HepG2 (cell line): ENCODE data around the gene ADARB2.

ENCODE experiments used
- CHD2 ChIP-seq: IDR thresholded peaks from 2 replicates; pipeline ENCODE4 v1.6.1; 2011; ENCODE audit warnings: low read depth, low read length, improper control_type of control experiment
- CTCF ChIP-seq: sonication (generic); formaldehyde crosslinking; IDR thresholded peaks from 2 replicates; pipeline ENCODE4 v1.5.0; 2020; ENCODE audit warnings: mild to moderate bottlenecking, missing genetic modification reagents, moderate library complexity
- FOXC1 ChIP-seq: sonication (generic); formaldehyde crosslinking; IDR thresholded peaks from 2 replicates; pipeline ENCODE4 v1.8.0; 2022; ENCODE audit warnings: mild to moderate bottlenecking, missing genetic modification reagents, borderline replicate concordance
- GABPA ChIP-seq, 2 experiments: IDR thresholded peaks; 2 replicates each; pipeline ENCODE4 v1.6.1; 2011 to 2016; ENCODE audit warnings: low read depth in 2 of 2, low read length in 1 of 2, missing biosample characterization in 1 of 2, missing genetic modification characterization in 1 of 2
- MIXL1 ChIP-seq: IDR thresholded peaks from 2 replicates; pipeline ENCODE4 v1.6.1; 2016
- PATZ1 ChIP-seq: sonication (generic); formaldehyde crosslinking; IDR thresholded peaks from 2 replicates; pipeline ENCODE4 v1.4.0; 2020; ENCODE audit warnings: missing genetic modification reagents
- POLR2A ChIP-seq, 2 experiments: IDR thresholded peaks; 2 replicates each; pipeline ENCODE4 v1.6.1; 2011; ENCODE audit warnings: low read depth in 2 of 2, low read length in 2 of 2, mild to moderate bottlenecking in 1 of 2, moderate library complexity in 1 of 2; ENCODE audit not compliant: insufficient read depth in 1 of 2
- TP53 ChIP-seq: sonication (generic); formaldehyde crosslinking; conservative IDR thresholded peaks from 2 replicates; pipeline ENCODE4 v1.4.0; 2020; ENCODE audit warnings: missing genetic modification reagents
- YEATS4 ChIP-seq: sonication (generic); formaldehyde crosslinking; IDR thresholded peaks from 2 replicates; pipeline ENCODE4 v1.4.0; 2020; ENCODE audit warnings: missing genetic modification reagents, borderline replicate concordance
- ZNF207 ChIP-seq: fragments of 450-650 bp; IDR thresholded peaks from 2 replicates; pipeline ENCODE4 v1.6.1; 2016; ENCODE audit warnings: antibody characterized with exemption, borderline replicate concordance

GRCh38 chr10:1180071-1180730, 557.1 kb downstream of the ADARB2 start:
- TF ChIP-seq CTCF (CRISPR knock-in tag): no peak
- no peak for TF ChIP-seq MIXL1 (CRISPR knock-in tag)
- no peak for TF ChIP-seq PATZ1 (CRISPR knock-in tag)
- TF ChIP-seq ZNF207: no peak
- no peak for TF ChIP-seq POLR2A (IDR thresholded peaks at IDR 0.05; ENCODE audit: insufficient read depth in 1 of 2, low read depth in 2 of 2, low read length in 2 of 2)
- no peak for TF ChIP-seq CHD2
- TF ChIP-seq TP53 (CRISPR knock-in tag): no peak
- no peak for TF ChIP-seq GABPA (IDR thresholded peaks at IDR 0.05; ENCODE audit: low read depth, low read length)
- TF ChIP-seq GABPA (CRISPR knock-in tag; IDR thresholded peaks at IDR 0.05; ENCODE audit: low read depth): no peak
- TF ChIP-seq FOXC1 (CRISPR knock-in tag): no peak
- no peak for TF ChIP-seq YEATS4 (CRISPR knock-in tag)
